SU-DHL-6 (cell line): ENCODE measurements around the gene SEMA4D.

Experiments used
- EZH2phosphoT487 ChIP-seq: fragments of 200-600 bp; sonication (generic), shearing (Covaris generic); conservative IDR thresholded peaks from 2 replicates; pipeline ENCODE4 v1.6.1; 2018; ENCODE audit warnings: mild to moderate bottlenecking, antibody characterized with exemption, low read length, moderate library complexity, mixed read lengths
- TF ChIP-seq, protein P1 (sequence below): fragments of 200-600 bp; sonication (generic); IDR thresholded peaks from one replicate; pipeline ENCODE4 v1.5.1; 2017; ENCODE audit warnings: antibody characterized with exemption, mild to moderate bottlenecking, low read length, moderate library complexity; ENCODE audit not compliant: insufficient read depth, poor library complexity, severe bottlenecking

- TF ChIP-seq, protein P1, sequence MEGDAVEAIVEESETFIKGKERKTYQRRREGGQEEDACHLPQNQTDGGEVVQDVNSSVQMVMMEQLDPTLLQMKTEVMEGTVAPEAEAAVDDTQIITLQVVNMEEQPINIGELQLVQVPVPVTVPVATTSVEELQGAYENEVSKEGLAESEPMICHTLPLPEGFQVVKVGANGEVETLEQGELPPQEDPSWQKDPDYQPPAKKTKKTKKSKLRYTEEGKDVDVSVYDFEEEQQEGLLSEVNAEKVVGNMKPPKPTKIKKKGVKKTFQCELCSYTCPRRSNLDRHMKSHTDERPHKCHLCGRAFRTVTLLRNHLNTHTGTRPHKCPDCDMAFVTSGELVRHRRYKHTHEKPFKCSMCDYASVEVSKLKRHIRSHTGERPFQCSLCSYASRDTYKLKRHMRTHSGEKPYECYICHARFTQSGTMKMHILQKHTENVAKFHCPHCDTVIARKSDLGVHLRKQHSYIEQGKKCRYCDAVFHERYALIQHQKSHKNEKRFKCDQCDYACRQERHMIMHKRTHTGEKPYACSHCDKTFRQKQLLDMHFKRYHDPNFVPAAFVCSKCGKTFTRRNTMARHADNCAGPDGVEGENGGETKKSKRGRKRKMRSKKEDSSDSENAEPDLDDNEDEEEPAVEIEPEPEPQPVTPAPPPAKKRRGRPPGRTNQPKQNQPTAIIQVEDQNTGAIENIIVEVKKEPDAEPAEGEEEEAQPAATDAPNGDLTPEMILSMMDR: no peak
- no peak for TF ChIP-seq EZH2phosphoT487
Observed at GRCh38 chr9:89448821-89449220, 49.1 kb downstream of the SEMA4D start.
